ENCODE results near the gene DLK1. TPM values are rescaled to one million over a fixed set of nuclear protein-coding genes. Genes with fewer than 3 reads are reported as not detected.

The DLK1 gene
- total and polyA plus RNA-seq, 2 of the 13 experiments (the other 11 are each of a cell fraction or from before 2014, with no cell fraction given), result 95.5 to 312 TPM

DNA sequence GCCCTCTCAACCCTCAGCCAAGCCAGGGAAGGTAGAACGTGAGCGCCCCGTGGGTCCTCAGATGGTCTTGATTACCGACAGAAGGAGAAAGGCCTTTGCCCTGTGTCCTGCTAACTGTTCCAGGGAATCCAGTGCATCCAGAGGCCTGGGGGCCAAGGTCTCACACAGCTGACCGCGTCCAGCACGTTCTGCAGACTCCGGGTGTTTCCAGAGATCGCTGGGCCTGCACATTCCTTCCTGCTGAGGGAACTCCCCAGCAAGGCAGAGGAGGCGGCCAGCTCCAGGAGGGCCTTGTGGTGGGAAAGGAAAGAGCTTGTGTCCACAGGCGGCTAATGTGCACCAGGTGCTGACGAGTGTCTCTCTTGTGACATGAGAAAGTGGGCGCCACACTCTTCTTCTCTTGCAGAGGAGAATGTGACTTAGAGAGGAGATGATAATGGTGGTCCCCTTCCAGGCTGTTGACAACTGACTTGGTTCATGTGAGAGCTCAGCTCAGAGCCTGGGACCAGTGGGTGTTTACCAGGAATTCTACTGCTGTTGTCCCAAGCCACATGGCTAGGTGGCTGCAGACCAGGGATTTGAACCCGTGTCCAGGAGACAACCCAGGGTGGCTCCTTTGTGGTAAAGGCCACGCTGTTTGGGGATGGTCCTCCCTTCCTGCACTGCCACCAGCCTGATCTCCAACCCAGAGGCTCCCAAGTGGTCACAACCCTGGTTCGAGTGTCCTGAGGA lies 46.8 kb upstream of the DLK1 start (continued):
- TF ChIP-seq NFIC (IDR thresholded peaks at IDR 0.05; ENCODE audit: low read length) (0 out of 2 replicates have a peak, but pooled peaks have one; percentile 28), SALL2 (CRISPR knock-in tag; IDR thresholded peaks at IDR 0.05) (no peak), DMAP1 (CRISPR knock-in tag; IDR thresholded peaks at IDR 0.05) (peak; percentile 53; the same call in 1 of the 2 replicates), ZZZ3 (CRISPR knock-in tag; IDR thresholded peaks at IDR 0.05; ENCODE audit: borderline replicate concordance) (peak; percentile 89; the same call in 1 of the 2 replicates), NFE2L2 (IDR thresholded peaks at IDR 0.05; ENCODE audit: low read length) (no peak), GABPA (IDR thresholded peaks at IDR 0.05; ENCODE audit: low read depth, low read length) (no peak), GABPA (CRISPR knock-in tag; IDR thresholded peaks at IDR 0.05; ENCODE audit: low read depth) (peak; percentile 64), ZFP36 (IDR thresholded peaks at IDR 0.05; ENCODE audit: borderline replicate concordance, low read depth, low read length, partially characterized antibody) (no peak), ZNF10 (CRISPR knock-in tag; IDR thresholded peaks at IDR 0.05; ENCODE audit: borderline replicate concordance, low read depth) (no peak), SRSF9 (IDR thresholded peaks at IDR 0.05; ENCODE audit: borderline replicate concordance, insufficient read depth, low read depth, low read length, poor library complexity, severe bottlenecking) (no peak), ZNF772 (CRISPR knock-in tag; IDR thresholded peaks at IDR 0.05) (peak; percentile 78; the same call in 1 of the 2 replicates), SIX1 (CRISPR knock-in tag; IDR thresholded peaks at IDR 0.05; ENCODE audit: borderline replicate concordance) (peak; percentile 52; the same call in 1 of the 2 replicates), ZSCAN21 (CRISPR knock-in tag; IDR thresholded peaks at IDR 0.05; ENCODE audit: borderline replicate concordance) (peak; percentile 76; the same call in 1 of the 2 replicates), ZNF451 (CRISPR knock-in tag; IDR thresholded peaks at IDR 0.05) (peak; percentile 94)
- TF ChIP-seq, protein P1, sequence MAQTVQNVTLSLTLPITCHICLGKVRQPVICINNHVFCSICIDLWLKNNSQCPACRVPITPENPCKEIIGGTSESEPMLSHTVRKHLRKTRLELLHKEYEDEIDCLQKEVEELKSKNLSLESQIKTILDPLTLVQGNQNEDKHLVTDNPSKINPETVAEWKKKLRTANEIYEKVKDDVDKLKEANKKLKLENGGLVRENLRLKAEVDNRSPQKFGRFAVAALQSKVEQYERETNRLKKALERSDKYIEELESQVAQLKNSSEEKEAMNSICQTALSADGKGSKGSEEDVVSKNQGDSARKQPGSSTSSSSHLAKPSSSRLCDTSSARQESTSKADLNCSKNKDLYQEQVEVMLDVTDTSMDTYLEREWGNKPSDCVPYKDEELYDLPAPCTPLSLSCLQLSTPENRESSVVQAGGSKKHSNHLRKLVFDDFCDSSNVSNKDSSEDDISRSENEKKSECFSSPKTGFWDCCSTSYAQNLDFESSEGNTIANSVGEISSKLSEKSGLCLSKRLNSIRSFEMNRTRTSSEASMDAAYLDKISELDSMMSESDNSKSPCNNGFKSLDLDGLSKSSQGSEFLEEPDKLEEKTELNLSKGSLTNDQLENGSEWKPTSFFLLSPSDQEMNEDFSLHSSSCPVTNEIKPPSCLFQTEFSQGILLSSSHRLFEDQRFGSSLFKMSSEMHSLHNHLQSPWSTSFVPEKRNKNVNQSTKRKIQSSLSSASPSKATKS (CRISPR knock-in tag; IDR thresholded peaks at IDR 0.05), result no peak
- TF ChIP-seq, protein P2, sequence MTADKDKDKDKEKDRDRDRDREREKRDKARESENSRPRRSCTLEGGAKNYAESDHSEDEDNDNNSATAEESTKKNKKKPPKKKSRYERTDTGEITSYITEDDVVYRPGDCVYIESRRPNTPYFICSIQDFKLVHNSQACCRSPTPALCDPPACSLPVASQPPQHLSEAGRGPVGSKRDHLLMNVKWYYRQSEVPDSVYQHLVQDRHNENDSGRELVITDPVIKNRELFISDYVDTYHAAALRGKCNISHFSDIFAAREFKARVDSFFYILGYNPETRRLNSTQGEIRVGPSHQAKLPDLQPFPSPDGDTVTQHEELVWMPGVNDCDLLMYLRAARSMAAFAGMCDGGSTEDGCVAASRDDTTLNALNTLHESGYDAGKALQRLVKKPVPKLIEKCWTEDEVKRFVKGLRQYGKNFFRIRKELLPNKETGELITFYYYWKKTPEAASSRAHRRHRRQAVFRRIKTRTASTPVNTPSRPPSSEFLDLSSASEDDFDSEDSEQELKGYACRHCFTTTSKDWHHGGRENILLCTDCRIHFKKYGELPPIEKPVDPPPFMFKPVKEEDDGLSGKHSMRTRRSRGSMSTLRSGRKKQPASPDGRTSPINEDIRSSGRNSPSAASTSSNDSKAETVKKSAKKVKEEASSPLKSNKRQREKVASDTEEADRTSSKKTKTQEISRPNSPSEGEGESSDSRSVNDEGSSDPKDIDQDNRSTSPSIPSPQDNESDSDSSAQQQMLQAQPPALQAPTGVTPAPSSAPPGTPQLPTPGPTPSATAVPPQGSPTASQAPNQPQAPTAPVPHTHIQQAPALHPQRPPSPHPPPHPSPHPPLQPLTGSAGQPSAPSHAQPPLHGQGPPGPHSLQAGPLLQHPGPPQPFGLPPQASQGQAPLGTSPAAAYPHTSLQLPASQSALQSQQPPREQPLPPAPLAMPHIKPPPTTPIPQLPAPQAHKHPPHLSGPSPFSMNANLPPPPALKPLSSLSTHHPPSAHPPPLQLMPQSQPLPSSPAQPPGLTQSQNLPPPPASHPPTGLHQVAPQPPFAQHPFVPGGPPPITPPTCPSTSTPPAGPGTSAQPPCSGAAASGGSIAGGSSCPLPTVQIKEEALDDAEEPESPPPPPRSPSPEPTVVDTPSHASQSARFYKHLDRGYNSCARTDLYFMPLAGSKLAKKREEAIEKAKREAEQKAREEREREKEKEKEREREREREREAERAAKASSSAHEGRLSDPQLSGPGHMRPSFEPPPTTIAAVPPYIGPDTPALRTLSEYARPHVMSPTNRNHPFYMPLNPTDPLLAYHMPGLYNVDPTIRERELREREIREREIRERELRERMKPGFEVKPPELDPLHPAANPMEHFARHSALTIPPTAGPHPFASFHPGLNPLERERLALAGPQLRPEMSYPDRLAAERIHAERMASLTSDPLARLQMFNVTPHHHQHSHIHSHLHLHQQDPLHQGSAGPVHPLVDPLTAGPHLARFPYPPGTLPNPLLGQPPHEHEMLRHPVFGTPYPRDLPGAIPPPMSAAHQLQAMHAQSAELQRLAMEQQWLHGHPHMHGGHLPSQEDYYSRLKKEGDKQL (CRISPR knock-in tag; IDR thresholded peaks at IDR 0.05; ENCODE audit: low read depth), result no peak
- TF ChIP-seq, protein P3, sequence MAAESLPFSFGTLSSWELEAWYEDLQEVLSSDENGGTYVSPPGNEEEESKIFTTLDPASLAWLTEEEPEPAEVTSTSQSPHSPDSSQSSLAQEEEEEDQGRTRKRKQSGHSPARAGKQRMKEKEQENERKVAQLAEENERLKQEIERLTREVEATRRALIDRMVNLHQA (CRISPR knock-in tag; IDR thresholded peaks at IDR 0.05), result no peak
- TF ChIP-seq, protein P4, sequence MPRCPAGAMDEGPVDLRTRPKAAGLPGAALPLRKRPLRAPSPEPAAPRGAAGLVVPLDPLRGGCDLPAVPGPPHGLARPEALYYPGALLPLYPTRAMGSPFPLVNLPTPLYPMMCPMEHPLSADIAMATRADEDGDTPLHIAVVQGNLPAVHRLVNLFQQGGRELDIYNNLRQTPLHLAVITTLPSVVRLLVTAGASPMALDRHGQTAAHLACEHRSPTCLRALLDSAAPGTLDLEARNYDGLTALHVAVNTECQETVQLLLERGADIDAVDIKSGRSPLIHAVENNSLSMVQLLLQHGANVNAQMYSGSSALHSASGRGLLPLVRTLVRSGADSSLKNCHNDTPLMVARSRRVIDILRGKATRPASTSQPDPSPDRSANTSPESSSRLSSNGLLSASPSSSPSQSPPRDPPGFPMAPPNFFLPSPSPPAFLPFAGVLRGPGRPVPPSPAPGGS (CRISPR knock-in tag; IDR thresholded peaks at IDR 0.05), result peak; percentile 79; the same call in 1 of the 2 replicates
